Colon (tissue), 2 donors: ENCODE data around the gene SMAD4.
A peak's percentile ranks its signal among the peaks of the same experiment; 100 is the strongest.
"Not testable (repeated sequence)": the region's sequence is repeated elsewhere in the genome, so short reads cannot be mapped to it uniquely, and the experiment has no call there.

ENCODE experiments used
- FAIRE-seq: peaks from 2 replicates; lab custom pipeline; 2012; peaks lifted over from hg19 to GRCh38; lab: Jason Lieb, UNC
- donor health status: control.
- donor health status: control.

The SMAD4 gene

GRCh38 chr18:51070545-51070944 lies 40.5 kb downstream of the SMAD4 start:
- no peak for FAIRE-seq

- FAIRE-seq, result no peak
These were observed 42.7 kb downstream of the SMAD4 start for GRCh38 chr18:51072586-51073313.

- no peak for FAIRE-seq
These were observed 44.6 kb downstream of the SMAD4 start for GRCh38 chr18:51074605-51075004.

DNA sequence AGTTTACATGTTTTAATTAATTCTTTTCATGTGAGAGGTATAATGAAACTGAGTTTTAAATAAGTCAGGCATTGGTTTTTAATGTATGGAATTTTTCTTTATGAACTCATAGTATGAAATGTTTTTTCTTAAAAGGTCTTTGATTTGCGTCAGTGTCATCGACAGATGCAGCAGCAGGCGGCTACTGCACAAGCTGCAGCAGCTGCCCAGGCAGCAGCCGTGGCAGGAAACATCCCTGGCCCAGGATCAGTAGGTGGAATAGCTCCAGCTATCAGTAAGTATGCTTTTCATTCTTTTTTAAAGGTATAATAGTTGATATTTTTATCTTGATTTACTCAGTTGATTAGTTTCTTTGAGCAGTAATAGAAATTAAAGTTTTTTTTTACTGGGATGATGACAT lies 46.5 kb downstream of the SMAD4 start:
- no peak for FAIRE-seq

DNA sequence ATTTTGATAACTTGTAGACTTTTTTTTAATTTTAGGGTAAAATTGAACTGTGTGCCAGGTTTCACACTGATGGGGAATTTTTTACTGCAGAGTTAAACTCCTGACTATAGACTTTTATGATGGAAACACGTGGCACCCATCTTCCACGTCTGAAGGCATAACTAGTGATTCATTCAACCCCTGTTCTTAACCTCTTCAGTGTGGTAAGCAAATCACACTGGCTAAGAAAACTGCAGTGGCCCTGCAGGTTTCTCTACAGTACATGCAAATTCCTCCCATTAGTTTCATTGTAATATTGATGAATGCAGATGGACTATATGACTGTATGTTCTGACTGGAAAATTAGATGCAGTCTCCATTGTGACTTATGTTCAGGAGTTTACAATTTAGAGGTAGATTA lies 47.2 kb downstream of the SMAD4 start:
- no peak for FAIRE-seq

- no peak for FAIRE-seq
These were observed 48.0 kb downstream of the SMAD4 start for GRCh38 chr18:51078026-51078425.

GRCh38 chr18:51082571-51083267 lies 52.7 kb downstream of the SMAD4 start:
- no peak for FAIRE-seq

DNA sequence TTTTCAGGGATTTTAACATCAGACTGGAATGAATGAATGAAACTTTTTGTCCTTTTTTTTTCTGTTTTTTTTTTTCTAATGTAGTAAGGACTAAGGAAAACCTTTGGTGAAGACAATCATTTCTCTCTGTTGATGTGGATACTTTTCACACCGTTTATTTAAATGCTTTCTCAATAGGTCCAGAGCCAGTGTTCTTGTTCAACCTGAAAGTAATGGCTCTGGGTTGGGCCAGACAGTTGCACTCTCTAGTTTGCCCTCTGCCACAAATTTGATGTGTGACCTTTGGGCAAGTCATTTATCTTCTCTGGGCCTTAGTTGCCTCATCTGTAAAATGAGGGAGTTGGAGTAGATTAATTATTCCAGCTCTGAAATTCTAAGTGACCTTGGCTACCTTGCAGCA lies 53.4 kb downstream of the SMAD4 start:
- no peak for FAIRE-seq

GRCh38 chr18:51088410-51088809 lies 58.4 kb downstream of the SMAD4 start:
- no peak for FAIRE-seq

- peak; percentile 24 for FAIRE-seq
These were observed 59.7 kb downstream of the SMAD4 start for GRCh38 chr18:51089691-51090090.

- FAIRE-seq, result no peak
These were observed 61.3 kb downstream of the SMAD4 start for GRCh38 chr18:51091270-51091669.

- FAIRE-seq, result no peak
These were observed 62.1 kb downstream of the SMAD4 start for GRCh38 chr18:51092117-51092516.

DNA sequence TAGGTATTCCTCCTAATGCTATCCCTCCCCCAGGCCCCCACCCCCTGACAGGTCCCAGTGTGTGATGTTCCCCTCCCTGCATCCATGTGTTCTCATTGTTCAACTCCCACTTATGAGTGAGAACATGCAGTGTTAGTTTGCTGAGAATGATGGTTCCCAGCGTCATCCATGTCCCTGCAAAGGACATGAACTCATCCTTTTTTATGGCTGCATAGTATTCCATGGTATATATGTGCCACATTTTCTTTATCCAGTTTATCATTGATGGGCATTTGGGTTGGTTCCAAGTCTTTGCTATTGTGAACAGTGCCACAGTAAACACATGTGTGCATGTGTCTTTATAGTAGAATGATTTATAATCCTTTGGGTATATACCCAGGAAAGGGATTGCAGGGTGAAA lies 63.0 kb downstream of the SMAD4 start:
- FAIRE-seq, result not testable (repeated sequence)

DNA sequence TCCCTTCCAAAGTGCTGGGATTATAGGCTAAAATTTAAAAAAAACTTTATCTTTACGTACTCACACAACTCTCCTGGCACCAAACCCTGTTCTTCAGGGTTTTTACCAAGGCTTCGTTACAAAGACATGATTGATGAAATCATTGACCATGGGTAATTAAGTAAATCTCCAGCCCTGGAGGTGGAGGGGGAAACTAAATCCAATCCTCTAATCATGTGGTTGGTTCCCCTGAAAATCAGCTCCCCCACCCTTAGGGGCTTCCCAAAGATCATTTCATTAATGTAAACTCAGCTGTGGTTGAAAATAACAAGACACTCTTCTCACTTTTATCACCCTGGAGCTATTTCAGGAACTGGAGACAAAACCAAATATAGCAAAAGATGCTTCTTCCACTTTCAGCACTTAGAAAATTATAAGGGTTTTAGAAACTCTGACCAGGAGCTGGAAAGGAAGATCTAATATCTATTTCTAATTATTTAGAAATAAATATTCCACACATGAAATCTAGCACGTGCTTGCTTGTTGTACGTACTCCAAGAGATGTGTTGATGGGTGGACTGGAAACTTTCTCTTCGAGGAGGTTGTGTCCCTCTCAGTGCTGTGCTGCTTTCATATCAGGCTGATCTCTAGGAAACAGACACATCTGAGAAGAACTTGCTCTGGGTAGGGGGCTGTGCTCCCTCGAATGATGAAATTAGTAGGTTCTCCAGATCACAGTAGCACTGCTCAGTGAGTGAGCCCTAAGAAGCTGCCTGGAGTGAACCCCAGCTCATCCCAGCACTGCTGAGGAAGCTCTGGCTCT lies 67.2 kb downstream of the SMAD4 start:
- FAIRE-seq, result no peak

GRCh38 chr18:51098082-51098481 lies 68.1 kb downstream of the SMAD4 start:
- no peak for FAIRE-seq

DNA sequence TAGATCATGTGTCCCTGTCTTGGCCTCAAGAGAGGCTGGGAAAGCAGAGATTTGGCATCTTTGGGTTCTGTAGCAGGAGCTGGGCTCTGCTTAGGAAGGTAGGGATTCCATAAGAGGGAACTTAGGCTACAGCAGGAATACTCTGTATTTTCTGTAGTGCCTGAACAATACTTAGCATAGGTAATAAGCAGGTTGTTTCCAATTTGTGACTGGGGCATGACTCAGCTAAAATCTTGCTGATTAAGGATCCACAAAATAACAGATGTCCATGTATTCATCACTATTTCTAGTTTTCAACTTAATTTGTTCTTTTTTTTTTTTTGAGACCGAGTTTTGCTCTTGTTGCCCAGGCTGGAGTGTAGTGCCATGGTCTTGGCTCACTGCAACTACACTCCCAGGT lies 68.5 kb downstream of the SMAD4 start:
- no peak for FAIRE-seq

DNA sequence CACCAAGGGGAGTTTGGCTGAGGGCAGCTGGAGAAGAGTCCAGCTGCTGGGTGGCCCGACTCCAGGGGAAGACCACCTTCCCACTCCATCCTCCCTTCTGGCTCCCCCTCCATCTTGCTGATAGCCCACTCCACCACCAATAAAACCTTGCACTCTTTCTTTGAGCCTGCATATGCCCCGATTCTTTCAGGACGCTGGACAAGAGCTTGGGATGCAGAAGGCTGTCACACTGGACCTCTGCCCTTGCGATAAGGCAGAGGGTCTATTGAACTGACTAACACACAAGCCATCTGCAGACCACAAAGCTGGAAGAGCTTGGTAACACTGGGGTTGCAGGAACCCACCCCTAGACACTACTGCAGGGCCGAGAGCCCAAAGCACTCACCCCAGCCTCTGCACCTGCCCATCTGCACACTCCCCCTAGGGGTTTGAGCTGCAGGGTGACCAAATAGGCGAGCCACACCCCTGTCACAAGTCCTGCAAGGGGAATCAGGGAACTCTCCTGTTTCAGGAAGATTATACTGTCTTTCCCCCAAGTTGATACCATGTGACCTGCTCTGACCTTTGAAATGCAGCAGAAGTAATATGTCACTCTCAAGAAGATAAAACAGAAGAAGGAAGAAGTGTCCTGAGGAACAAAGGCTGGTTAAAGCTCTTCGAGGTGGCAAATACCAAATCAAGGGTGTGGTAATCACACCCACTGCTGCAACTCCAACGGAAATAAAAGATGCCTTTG lies 70.5 kb downstream of the SMAD4 start:
- FAIRE-seq, result no peak

- no peak for FAIRE-seq
These were observed 77.1 kb downstream of the SMAD4 start for GRCh38 chr18:51107082-51107481.

- FAIRE-seq, result no peak
These were observed 77.7 kb downstream of the SMAD4 start for GRCh38 chr18:51107598-51108305.

- FAIRE-seq, result no peak
These were observed 78.3 kb downstream of the SMAD4 start for GRCh38 chr18:51108330-51108729.

DNA sequence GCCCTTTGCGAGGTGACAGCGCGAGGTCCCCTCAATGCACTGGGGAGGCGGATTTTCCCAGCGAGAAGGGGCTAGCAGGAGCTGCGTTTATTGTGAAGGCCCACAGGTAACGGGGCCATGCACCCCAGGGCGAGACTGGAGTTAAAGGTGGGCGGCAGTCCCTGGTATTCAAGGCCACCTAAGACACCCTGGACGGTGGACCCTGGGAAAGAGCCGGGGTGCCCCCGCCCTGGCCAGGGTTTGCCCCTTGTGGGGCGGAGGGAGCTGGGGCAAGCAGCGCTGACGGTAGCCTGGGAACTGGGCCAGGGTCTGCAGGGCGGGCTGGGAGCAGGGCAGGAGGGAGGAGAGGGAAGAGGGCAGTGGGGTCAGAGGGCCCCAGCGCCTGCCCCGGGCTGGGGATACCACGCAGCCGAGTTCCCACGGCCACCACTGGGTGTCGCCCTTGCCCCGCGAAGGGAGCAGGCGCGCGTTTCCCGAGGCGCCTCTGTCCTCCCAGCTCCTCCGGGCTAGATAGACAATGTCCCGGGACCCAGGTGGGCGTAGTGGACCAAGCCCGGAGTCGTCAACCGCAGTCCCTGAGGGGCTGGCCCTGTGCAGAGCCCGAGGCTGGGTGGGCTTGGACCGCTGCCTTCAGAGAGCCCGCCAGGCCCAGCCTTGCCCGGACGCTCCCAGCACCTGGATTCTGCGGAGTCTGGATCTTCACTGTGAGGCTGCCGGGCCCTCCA lies 80.2 kb downstream of the SMAD4 start:
- FAIRE-seq, result no peak
